Activated CD4-positive, alpha-beta T cell treated with anti-CD3 and anti-CD28 coated beads for 4 hours (primary cell): ENCODE results near the gene ZXDC.

Source experiments
- DNase-seq, 2 donors: peaks; one replicate each; pipeline ENCODE4 v3.0.0-alpha.2; 2020

Gene ZXDC

GRCh38 chr3:126412841-126413692, 62.6 kb downstream of the ZXDC start:
- no peak for DNase-seq

GRCh38 chr3:126408099-126408498, 67.6 kb downstream of the ZXDC start:
- DNase-seq, result no peak

GRCh38 chr3:126407412-126408044, 68.2 kb downstream of the ZXDC start:
- DNase-seq, result no peak

GRCh38 chr3:126406389-126407296, 69.0 kb downstream of the ZXDC start:
- DNase-seq, result no peak

- no peak for DNase-seq
Measured at GRCh38 chr3:126402666-126403302, 72.9 kb downstream of the ZXDC start.

- no peak for DNase-seq
Measured at GRCh38 chr3:126402178-126402577, 73.5 kb downstream of the ZXDC start.

- no peak for DNase-seq
Measured at GRCh38 chr3:126401611-126402160, 74.0 kb downstream of the ZXDC start.

GRCh38 chr3:126399756-126400155, 75.9 kb downstream of the ZXDC start:
- DNase-seq, result no peak

GRCh38 chr3:126399351-126399735, 76.3 kb downstream of the ZXDC start:
- no peak for DNase-seq

- DNase-seq, result no peak
Measured at GRCh38 chr3:126398423-126399350, 77.0 kb downstream of the ZXDC start.

GRCh38 chr3:126397610-126398422, 77.9 kb downstream of the ZXDC start:
- no peak for DNase-seq

- no peak for DNase-seq
Measured at GRCh38 chr3:126396536-126396935, 79.2 kb downstream of the ZXDC start.

- no peak for DNase-seq
Measured at GRCh38 chr3:126395846-126396513, 79.7 kb downstream of the ZXDC start.

- no peak for DNase-seq
Measured at GRCh38 chr3:126394977-126395321, 80.7 kb downstream of the ZXDC start.

GRCh38 chr3:126394179-126394976, 81.3 kb downstream of the ZXDC start, which contains the start of gene CFAP100:
Gene CFAP100 (plus strand): TSS chr3:126394909. CDS start chr3:126396001, 1,092 bp downstream.
- DNase-seq, result no peak

GRCh38 chr3:126393563-126393962, 82.1 kb downstream of the ZXDC start:
- no peak for DNase-seq

GRCh38 chr3:126392246-126392645, 83.4 kb downstream of the ZXDC start:
- DNase-seq, result no peak

- DNase-seq, result no peak
Measured at GRCh38 chr3:126391631-126392030, 84.1 kb downstream of the ZXDC start.

GRCh38 chr3:126390751-126391150, 84.9 kb downstream of the ZXDC start:
- DNase-seq, result no peak
